GM23338 (cell line): ENCODE measurements around the gene MRFAP1.

ENCODE experiments used
- CTCF ChIP-seq, 2 experiments: fragments of 200-600 bp in 1 of 2; sonication (generic) in 1 of 2; conservative IDR thresholded peaks; 2 replicates each; pipeline versions ENCODE4 v1.5.1 to v1.6.1; 2016 to 2017; ENCODE audit warnings: antibody characterized with exemption in 2 of 2, low read depth in 2 of 2, mild to moderate bottlenecking in 2 of 2, moderate library complexity in 1 of 2
- EZH2 ChIP-seq: fragments of 200-600 bp; sonication (generic); IDR thresholded peaks from one replicate; pipeline ENCODE4 v1.8.0; 2017; ENCODE audit warnings: antibody characterized with exemption, mild to moderate bottlenecking, low read depth; ENCODE audit not compliant: unreplicated experiment
- POLR2AphosphoS5 ChIP-seq: IDR thresholded peaks from 2 replicates; pipeline ENCODE4 v1.6.1; 2016; ENCODE audit warnings: antibody characterized with exemption, low read depth

GRCh38 chr4:6676722-6677558, 36.5 kb downstream of the MRFAP1 start:
- TF ChIP-seq CTCF (conservative IDR thresholded peaks at IDR 0.05; ENCODE audit: low read depth in 2 of 2): no peak
- no peak for TF ChIP-seq POLR2AphosphoS5
- no peak for TF ChIP-seq EZH2
